GOT3 (cell line): ENCODE measurements around the gene THSD7A.

Experiments used
- DNase-seq: peaks from one replicate; lab custom pipeline; 2025; ENCODE audit warnings: mixed read lengths; lab: John Stamatoyannopoulos, UW

Gene THSD7A

GRCh38 chr7:11638011-11638774 is 193.8 kb downstream of the THSD7A start:
- no peak for DNase-seq

- no peak for DNase-seq
These were observed 195.7 kb downstream of the THSD7A start for GRCh38 chr7:11636274-11636673.

DNA sequence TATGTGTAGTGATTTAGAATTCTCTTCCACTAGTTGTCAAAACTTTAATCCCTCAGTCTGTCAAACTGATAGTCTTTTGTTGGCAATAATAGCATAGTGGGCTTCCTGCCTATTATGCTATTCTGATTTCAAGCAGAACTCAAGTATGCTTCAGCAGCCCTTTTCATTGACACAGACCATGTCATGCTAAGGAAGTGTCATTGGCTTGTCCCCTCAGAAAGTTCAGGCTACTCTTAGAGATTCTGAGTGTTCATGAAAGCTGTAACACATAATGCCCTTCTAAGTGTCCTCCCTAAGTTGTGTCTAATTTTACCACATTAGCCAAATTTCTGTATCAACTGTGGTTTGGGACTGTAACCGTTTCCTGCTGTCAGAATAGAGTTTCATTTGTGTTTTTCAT is 198.7 kb downstream of the THSD7A start:
- no peak for DNase-seq

- no peak for DNase-seq
These were observed 201.6 kb downstream of the THSD7A start for GRCh38 chr7:11630355-11630754.

DNA sequence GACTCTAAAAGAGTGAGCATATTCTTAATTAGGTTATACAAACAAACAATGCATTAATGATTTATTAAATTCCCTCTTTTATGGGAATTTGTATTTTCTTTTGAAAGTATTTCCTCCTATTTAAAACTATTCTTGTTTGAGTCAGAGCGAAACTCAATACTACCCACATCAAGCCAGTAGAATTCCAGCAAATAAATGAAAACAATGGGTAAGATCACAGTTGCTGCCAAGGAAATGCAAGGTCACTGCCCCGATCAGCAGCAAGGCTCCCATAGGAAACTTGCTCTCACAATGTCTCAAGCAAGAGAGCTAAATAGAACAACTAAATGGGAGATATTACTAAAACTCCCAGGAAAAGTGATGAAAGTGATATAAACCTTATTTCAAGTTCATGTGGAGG is 206.3 kb downstream of the THSD7A start:
- DNase-seq, result no peak

- no peak for DNase-seq
These were observed 208.8 kb downstream of the THSD7A start for GRCh38 chr7:11623093-11623678.

DNA sequence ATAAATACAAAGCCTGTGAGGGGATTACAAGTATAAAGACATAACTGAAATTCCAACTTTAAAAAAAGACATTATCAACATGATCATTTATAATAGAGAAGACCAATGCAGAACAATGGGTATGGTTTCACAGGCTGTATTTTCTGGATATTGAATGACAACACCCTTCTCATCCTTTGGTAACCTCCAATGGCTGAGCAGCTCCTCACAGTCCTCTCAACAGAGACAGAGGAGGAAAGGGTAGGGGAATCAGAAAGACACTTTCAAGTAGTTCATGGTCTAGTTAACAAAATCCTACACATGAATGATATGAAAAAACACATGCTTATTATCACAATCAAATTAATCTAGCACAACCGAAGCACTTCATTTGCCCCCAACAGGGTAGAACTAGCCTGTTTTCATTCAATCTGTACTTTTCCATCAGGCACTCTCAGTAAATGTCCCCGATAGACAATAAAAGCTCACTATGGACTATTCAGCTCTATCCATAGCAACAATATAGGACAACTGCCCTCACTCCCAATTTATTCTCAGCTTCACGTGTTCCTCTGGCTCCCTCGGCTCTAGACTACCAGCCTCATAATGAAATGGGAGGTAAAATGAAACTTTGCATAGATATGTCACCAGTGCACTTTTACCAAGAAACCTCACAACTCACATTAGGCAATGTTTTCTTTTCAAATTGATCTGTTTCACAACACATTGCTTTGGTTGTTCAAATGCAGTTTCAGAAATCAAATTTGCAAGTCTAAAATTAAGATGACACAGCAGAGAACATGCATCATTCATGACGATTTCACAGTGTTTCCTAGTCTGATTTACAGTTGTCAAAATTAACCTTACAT is 211.4 kb downstream of the THSD7A start:
- no peak for DNase-seq

- DNase-seq, result no peak
These were observed 215.5 kb downstream of the THSD7A start for GRCh38 chr7:11616466-11616865.

GRCh38 chr7:11615174-11615573 is 216.8 kb downstream of the THSD7A start:
- no peak for DNase-seq

DNA sequence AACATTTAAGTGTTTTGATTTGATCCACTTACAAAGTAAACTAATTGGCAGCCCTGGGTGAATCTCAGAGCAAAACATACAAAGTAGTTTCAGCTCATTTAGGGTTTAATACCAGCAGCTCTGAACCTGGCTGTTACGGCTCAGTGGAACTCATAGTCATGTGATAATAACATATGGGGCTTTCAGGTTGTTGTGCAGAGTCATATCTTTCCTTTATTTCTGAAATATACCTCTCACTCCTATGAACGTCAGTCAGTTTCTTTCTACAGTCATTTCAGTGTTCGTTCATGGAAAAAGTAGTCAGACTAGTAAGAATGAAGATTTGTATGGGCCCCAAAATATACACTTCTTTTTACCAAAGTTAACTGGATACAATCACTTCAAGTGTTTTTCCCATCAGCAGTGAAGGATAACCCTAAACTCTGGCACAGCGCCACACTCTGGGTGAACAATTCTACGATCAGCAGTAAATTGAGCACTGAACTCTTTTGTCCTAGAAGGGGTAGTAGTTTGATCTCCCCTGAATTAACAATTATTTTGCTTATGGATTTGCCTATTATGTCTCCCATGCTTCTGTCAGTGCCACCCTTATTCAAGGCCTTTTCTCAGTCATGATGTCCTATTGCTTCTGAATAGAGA is 218.6 kb downstream of the THSD7A start:
- no peak for DNase-seq

GRCh38 chr7:11612737-11613136 is 219.3 kb downstream of the THSD7A start:
- no peak for DNase-seq

- DNase-seq, result no peak
These were observed 222.8 kb downstream of the THSD7A start for GRCh38 chr7:11609096-11609670.

DNA sequence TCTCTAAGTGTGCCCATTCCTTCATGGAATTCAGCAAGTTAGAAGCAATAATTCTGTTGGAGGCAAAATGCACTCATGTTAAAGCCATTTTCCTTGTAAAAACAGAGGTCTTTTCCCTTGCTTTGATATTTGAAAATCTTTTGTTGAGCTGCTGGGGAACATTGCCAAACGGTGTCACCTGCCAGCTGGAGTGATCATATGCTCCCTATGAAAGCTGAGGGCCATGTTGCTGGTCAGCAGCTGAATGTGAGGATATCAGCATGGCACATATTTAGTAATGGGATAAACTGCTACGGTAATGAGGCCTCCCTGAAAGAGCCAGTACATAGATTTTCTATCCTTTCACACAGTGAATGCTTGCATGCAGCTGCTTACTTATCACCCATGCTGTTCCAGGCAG is 224.3 kb downstream of the THSD7A start:
- no peak for DNase-seq

DNA sequence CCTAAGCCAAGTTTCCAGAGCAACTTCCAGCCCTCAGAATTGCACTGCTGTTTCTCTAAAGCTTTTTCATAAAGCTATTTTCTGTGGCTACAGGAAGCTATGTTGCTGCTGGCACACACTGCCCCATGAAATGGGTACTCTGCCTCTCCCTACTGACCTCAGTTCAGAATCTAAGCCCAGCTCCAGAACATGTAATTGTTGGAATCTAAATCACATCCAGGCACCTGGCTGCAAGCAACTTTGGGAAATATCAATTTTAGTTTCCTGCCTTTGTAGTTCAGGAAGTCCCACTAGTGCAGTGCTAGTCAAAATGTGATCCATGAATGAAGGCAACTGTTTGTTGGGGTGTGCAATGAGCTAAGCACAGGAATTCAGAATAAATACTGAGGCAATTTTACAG is 226.2 kb downstream of the THSD7A start:
- DNase-seq, result no peak

DNA sequence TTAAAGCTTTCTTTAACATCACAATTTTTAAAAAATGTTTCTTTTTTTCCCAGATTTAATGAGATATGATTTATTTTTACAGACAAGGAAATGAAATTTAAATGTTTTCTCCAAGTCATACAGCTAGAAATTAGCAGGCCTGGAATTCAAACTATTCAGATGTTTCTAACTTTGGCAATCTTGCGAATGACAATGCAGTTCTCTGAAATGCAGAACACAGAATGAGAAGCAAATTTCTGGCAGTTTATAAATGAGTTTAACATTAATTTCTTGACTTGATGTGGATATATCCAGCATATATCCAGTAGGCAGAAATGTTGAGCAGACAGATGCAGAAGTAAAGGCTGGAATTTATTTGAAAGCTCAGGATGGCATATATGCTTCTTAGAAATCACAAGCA is 227.5 kb downstream of the THSD7A start:
- DNase-seq, result no peak

DNA sequence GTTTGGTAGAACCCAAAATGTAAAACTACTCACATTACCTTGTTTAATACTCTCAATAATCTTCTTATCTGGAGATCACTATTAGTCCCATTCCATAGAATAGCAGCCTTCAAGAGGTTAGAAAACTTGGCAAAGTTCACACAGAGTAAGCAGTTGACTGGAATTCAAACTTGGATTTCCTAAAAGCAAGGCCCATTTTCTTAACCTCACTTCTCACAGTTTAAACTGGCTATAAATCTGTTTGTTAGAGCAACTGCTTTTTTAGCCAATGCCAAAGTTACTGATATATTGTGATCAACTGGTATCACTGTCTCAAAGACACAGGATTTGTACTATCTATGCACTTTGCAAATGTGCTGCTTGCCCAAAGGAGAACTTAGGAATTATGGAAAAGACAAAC is 230.2 kb downstream of the THSD7A start:
- DNase-seq, result no peak

GRCh38 chr7:11593322-11593721 is 238.7 kb downstream of the THSD7A start:
- no peak for DNase-seq

DNA sequence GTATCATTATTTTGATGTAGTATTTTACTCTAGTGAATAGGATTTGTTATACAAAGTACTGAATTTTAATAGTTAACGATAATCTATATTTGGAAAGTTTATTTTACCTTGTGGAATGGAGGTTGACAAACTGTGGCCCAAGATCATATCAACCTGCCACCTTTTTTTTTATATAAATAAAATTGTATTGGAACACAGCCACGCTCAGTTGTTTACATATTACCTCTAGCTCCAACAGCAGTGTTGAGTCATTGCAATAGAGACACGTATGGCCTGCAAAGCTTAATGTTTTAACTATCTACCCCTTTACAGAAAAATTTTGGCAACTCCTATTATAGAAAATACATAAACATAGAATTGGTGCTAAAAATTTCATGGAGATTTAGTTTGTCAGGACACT is 239.3 kb downstream of the THSD7A start:
- DNase-seq, result no peak

- no peak for DNase-seq
These were observed 240.1 kb downstream of the THSD7A start for GRCh38 chr7:11591943-11592342.

- no peak for DNase-seq
These were observed 240.9 kb downstream of the THSD7A start for GRCh38 chr7:11591055-11591633.

DNA sequence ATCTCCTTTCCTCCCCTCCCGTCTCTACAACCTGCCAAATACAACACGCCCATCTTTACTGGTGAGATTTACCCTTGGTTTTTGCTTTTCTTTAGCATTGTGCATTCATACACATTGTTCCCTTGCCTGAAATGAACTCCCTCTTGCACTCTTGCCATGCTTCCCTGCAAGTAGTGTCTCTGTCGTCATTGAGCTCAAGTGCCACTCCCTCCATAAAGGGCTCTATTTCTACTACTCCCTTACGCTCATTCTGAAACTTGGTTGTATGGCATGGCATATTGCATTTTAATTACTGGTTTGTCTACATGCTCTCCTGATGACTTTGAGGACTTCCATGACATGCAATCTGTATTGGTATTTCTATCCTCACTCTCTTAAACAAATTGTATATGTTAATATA is 242.7 kb downstream of the THSD7A start:
- no peak for DNase-seq

GRCh38 chr7:11587814-11588213 is 244.2 kb downstream of the THSD7A start:
- DNase-seq, result no peak
